Measurements from ENCODE around the gene RBM3. TPM values are rescaled to one million over a fixed set of nuclear protein-coding genes. Genes with fewer than 3 reads are reported as not detected.

RBM3 gene
- polyA plus RNA-seq, 1 of the 3 experiments (the other 2 are of a cell fraction), result 183 TPM

DNA sequence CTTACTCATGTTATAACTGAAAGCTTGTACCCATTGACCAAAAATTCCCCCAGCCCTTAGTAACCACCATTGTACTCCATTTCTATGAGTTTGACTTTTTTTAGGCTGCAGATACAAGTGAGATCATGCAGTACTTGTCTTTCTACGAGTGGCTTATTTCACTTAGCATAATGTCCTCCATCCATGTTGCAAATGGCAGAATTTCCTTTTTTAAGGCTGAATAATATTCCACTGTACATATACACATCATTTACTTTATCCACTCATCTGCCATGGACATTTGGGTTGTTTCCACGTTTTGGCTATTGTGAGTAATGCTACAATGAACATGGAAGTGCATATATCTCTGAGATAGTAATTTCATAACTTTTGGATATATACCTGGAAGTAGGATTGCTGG, 10.4 kb downstream of the RBM3 start:
- H3K27ac ChIP-seq (ENCODE audit: low read depth in 2 of 2, low read length in 1 of 2), result no peak overlapping the region
- no peaks in the 10 kb centered on the region for H3K9me3 ChIP-seq
- POLR2A ChIA-PET, result no interaction called here
- DNase-seq, result no peak
- WGBS (ENCODE audit: low lambda C conversion rate), result 5% methylated on average over 2 of the region's 2 CpGs
- no peak overlapping the region for H3K4me3 ChIP-seq (ENCODE audit: low read depth in 2 of 2, low read length in 1 of 2)
- H3F3A ChIP-seq (replicated peaks; ENCODE audit: insufficient read depth), result peaks cover 8% of the 10 kb centered on the region
- no peaks in the 10 kb centered on the region for H3K79me2 ChIP-seq (ENCODE audit: insufficient read depth)
- no peak overlapping the region for H3K9ac ChIP-seq
- no peaks in the 10 kb centered on the region for H4K20me1 ChIP-seq (ENCODE audit: insufficient read depth)
- H3K27me3 ChIP-seq (ENCODE audit: insufficient read depth), result no peaks in the 10 kb centered on the region; the same call in 1 of the 2 replicates
- H3K36me3 ChIP-seq (replicated peaks in 1 of 2; ENCODE audit: control insufficient read depth in 1 of 2, insufficient read depth in 2 of 2, low read length in 1 of 2), result no peaks in the 10 kb centered on the region
- no peak overlapping the region for H2AFZ ChIP-seq (ENCODE audit: low read depth)
- H3K4me2 ChIP-seq, result no peak overlapping the region
- no peaks in the 10 kb centered on the region for H3K9me2 ChIP-seq
- TF ChIP-seq NFIC (IDR thresholded peaks at IDR 0.05; ENCODE audit: borderline replicate concordance), result no peak
- TF ChIP-seq RCOR1 (IDR thresholded peaks at IDR 0.05; ENCODE audit: low read length), result no peak
- H3K4me1 ChIP-seq (ENCODE audit: control insufficient read depth in 1 of 2, insufficient read depth in 2 of 2, low read depth in 1 of 2, low read length in 1 of 2), result no peaks in the 10 kb centered on the region
- CTCF ChIA-PET, result no interaction called here

GRCh38 chrX:48589482-48590162, 15.3 kb downstream of the RBM3 start:
- POLR2A ChIA-PET, result no interaction called here
- CTCF ChIA-PET, result no interaction called here
- no peaks in the 10 kb centered on the region for H3K9me3 ChIP-seq
- no peaks in the 10 kb centered on the region for H3K79me2 ChIP-seq (ENCODE audit: insufficient read depth)
- H3K27ac ChIP-seq (ENCODE audit: low read depth in 2 of 2, low read length in 1 of 2), result no peak overlapping the region
- H3K9ac ChIP-seq, result no peak overlapping the region
- no peak overlapping the region for H2AFZ ChIP-seq (ENCODE audit: low read depth)
- no peak for DNase-seq
- H3K36me3 ChIP-seq (replicated peaks in 1 of 2; ENCODE audit: control insufficient read depth in 1 of 2, insufficient read depth in 2 of 2, low read length in 1 of 2), result no peaks in the 10 kb centered on the region
- H3K27me3 ChIP-seq (ENCODE audit: insufficient read depth), result no peaks in the 10 kb centered on the region; the same call in 1 of the 2 replicates
- no peak overlapping the region for H3K4me2 ChIP-seq
- TF ChIP-seq FOXJ3 (CRISPR knock-in tag; IDR thresholded peaks at IDR 0.05), result no peak
- TF ChIP-seq USF1 (IDR thresholded peaks at IDR 0.05; ENCODE audit: borderline replicate concordance, low read depth), result no peak
- TF ChIP-seq NRF1 (IDR thresholded peaks at IDR 0.05; ENCODE audit: low read depth, low read length), result no peak
- TF ChIP-seq RCOR1 (IDR thresholded peaks at IDR 0.05; ENCODE audit: low read length), result no peak
- no peak for TF ChIP-seq MXI1 (IDR thresholded peaks at IDR 0.05; ENCODE audit: low read depth, low read length)
- TF ChIP-seq PBX3 (IDR thresholded peaks at IDR 0.05), result no peak
- TF ChIP-seq MEF2A (IDR thresholded peaks at IDR 0.05; ENCODE audit: borderline replicate concordance, low read depth), result no peak
- no peak for TF ChIP-seq TEAD4 (IDR thresholded peaks at IDR 0.05; ENCODE audit: borderline replicate concordance, insufficient read depth)
- no peak for TF ChIP-seq FOSL2 (IDR thresholded peaks at IDR 0.05; ENCODE audit: borderline replicate concordance, low read depth)
- no peak for TF ChIP-seq NFIC (IDR thresholded peaks at IDR 0.05; ENCODE audit: borderline replicate concordance)
- no peak for TF ChIP-seq RXRA (IDR thresholded peaks at IDR 0.05; ENCODE audit: borderline replicate concordance, low read depth)
- no peak for TF ChIP-seq EZH2phosphoT487 (IDR thresholded peaks at IDR 0.05; ENCODE audit: borderline replicate concordance, low read depth)
- no peak for TF ChIP-seq SMC3 (IDR thresholded peaks at IDR 0.05; ENCODE audit: low read depth, low read length)
- TF ChIP-seq CHD2 (IDR thresholded peaks at IDR 0.05; ENCODE audit: low read length, partially characterized antibody), result no peak
- TF ChIP-seq TAF1 (IDR thresholded peaks at IDR 0.05; ENCODE audit: borderline replicate concordance, low read depth, low read length), result no peak
- TF ChIP-seq POLR2AphosphoS5 (IDR thresholded peaks at IDR 0.05; ENCODE audit: low read depth, low read length), result no peak
- no peak for TF ChIP-seq TCF12 (IDR thresholded peaks at IDR 0.05)
- no peak for TF ChIP-seq USF2 (IDR thresholded peaks at IDR 0.05; ENCODE audit: borderline replicate concordance, low read depth, low read length)
- TF ChIP-seq, protein P1, sequence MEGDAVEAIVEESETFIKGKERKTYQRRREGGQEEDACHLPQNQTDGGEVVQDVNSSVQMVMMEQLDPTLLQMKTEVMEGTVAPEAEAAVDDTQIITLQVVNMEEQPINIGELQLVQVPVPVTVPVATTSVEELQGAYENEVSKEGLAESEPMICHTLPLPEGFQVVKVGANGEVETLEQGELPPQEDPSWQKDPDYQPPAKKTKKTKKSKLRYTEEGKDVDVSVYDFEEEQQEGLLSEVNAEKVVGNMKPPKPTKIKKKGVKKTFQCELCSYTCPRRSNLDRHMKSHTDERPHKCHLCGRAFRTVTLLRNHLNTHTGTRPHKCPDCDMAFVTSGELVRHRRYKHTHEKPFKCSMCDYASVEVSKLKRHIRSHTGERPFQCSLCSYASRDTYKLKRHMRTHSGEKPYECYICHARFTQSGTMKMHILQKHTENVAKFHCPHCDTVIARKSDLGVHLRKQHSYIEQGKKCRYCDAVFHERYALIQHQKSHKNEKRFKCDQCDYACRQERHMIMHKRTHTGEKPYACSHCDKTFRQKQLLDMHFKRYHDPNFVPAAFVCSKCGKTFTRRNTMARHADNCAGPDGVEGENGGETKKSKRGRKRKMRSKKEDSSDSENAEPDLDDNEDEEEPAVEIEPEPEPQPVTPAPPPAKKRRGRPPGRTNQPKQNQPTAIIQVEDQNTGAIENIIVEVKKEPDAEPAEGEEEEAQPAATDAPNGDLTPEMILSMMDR (IDR thresholded peaks at IDR 0.05), result no peak
- H3K9me2 ChIP-seq, result no peaks in the 10 kb centered on the region
- 45% methylated on average over 13 of the region's 13 CpGs for WGBS (ENCODE audit: low lambda C conversion rate)
- no peaks in the 10 kb centered on the region for H3F3A ChIP-seq (replicated peaks; ENCODE audit: insufficient read depth)
- H4K20me1 ChIP-seq (ENCODE audit: insufficient read depth), result no peaks in the 10 kb centered on the region
- H3K4me1 ChIP-seq (ENCODE audit: control insufficient read depth in 1 of 2, insufficient read depth in 2 of 2, low read depth in 1 of 2, low read length in 1 of 2), result no peaks in the 10 kb centered on the region
- H3K4me3 ChIP-seq (ENCODE audit: low read depth in 2 of 2, low read length in 1 of 2), result no peak overlapping the region

Data from SK-N-SH (cell line).